GM18861 (cell line): Measurements from ENCODE around the gene GAREM2.

Experiments used
- ATAC-seq: cut with Tn5 transposase; IDR thresholded peaks from one replicate; pipeline ENCODE4 v1.9.1; 2021; ENCODE audit not compliant: unreplicated experiment

Gene GAREM2

GRCh38 chr2:26185954-26186770 is 13.3 kb downstream of the GAREM2 start:
- no peak for ATAC-seq

DNA sequence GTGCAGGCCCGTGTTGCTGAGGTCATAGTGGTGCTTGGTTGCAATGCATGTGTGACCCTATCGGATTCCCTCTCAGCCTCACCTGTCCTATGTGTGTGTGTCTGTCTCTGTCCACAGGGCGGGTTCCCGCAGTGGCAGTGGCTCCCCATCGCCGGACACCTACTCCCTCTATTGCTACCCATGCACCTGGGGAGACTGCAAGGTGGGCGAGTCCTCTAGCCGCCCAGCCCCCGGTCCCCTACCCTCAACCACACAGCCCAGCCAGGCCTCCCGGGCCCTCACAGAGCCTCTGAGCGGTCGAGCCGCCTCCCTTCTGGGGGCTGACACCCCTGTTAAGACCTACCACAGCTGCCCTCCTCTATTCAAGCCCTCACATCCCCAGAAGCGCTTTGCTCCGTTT is 14.2 kb downstream of the GAREM2 start:
- no peak for ATAC-seq

DNA sequence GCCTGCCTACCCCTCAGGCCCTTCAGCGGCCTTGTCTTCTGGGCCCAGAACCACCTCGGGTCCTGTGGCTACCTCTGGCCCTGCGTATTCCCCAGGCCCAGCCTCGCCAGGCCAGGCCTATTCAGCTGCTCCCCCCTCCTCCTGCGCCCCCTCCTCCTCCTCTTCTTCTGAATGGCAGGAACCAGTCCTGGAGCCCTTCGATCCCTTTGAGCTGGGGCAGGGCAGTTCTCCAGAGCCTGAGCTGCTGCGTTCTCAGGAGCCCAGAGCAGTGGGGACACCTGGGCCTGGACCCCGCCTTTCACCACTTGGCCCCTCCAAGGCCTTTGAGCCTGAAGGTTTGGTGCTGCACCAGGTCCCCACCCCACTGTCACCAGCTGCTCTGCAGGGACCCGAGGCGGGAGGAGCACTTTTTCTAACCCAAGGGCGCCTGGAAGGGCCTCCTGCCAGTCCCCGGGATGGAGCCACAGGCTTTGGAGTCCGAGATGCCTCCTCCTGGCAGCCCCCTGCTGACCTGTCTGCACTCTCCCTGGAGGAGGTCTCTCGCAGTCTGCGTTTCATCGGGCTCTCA is 14.7 kb downstream of the GAREM2 start:
- no peak for ATAC-seq

GRCh38 chr2:26189123-26189522 is 16.2 kb downstream of the GAREM2 start:
- ATAC-seq: no peak

DNA sequence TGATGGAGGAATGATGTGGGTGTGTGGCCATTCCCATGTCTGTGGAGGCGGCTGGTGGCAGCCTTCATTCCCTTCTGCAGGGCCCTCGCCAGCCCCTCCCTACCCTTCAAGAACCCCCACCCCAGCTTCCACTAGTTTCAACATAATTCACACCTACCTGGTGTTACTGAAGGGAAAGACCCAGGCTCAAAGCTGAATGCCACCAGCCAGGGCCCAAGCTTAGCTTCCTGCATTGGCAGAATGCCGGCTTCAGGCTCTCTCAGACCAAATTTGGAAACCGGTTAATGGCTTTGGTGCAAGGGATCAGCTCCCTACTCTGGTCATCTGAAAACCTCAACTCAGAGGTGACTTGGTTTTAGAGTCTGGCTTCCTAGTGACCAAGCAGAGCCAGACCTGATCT is 16.9 kb downstream of the GAREM2 start:
- no peak for ATAC-seq

DNA sequence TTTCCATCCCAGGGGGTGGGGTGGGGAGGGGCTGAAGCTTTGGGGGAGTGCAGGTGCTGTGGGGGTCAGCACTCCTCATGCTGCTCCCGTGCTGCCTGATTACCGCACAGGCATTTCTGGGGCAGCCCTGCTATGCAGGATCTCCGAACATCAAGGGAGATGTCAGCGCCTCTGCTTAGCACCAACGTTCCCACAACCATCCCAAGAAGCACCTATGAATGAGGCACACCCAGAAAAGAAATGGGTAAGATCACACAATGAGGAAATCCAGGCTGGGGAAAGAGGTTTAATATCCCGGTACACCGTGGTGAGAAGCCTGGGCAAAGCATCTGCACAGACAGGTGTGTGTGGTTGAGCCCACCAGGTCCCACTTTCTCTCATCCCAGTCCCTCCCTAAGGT is 17.5 kb downstream of the GAREM2 start:
- ATAC-seq: no peak

GRCh38 chr2:26191316-26192159 is 18.6 kb downstream of the GAREM2 start:
- no peak for ATAC-seq

GRCh38 chr2:26193578-26194231 is 20.8 kb downstream of the GAREM2 start:
- no peak for ATAC-seq

GRCh38 chr2:26195040-26195984 is 22.4 kb downstream of the GAREM2 start:
- no peak for ATAC-seq

DNA sequence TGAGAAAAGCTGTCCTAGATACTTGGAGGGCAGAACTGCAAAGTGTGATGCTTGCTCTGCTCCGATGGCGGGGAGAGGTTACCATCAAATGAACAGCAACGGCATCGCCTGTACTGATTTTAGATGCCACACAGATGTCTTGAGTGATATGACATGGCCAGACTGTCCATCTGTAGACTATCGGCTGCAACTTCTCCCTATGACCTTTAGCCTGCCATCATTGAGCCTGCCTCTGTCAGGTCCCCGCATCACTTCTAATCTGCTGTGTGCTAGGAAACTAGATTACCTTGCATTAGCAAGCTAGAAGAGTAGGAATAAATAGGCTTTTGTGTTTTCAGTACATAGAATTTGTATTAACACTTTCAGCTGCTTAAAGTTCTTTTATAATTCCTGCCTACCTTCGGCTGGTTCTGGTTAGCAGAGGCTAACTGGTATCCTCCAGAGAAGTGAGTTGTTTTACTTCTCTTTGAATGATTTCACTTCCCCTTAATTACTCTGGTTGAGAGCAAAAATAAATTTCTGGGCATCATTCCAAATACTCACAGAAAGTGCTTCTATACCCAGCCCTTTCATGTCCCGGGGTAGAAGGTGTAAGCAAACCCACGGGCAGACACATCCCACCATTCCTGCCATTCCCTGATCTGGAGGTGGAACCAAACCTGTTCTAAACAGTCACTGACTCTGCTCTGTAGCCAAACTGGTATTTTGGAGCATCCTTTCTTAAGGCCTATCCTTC is 24.0 kb downstream of the GAREM2 start:
- ATAC-seq: no peak

GRCh38 chr2:26197516-26197915 is 24.6 kb downstream of the GAREM2 start:
- ATAC-seq: no peak

GRCh38 chr2:26202981-26203490 is 30.1 kb downstream of the GAREM2 start:
- no peak for ATAC-seq

DNA sequence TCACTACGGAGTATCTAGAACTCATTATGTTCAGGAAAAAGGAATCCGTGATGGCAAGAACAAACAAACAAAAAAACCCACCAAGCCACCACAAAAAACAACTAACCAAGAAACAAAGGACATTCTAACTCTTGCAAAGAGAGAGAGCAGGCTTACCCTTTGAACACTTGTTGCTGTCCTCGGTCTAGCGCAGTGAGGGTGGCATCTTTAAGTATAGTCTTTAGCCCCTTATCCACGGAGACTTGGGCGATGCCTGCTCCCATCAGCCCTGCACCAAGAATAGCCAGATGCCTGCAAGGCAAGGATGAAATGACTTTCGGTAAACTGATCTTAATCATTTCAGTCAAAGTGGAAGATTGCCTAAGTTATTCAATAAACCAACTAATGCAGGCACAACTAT is 31.0 kb downstream of the GAREM2 start:
- no peak for ATAC-seq

GRCh38 chr2:26212011-26212410 is 39.1 kb downstream of the GAREM2 start:
- ATAC-seq: no peak

GRCh38 chr2:26214759-26215158 is 41.9 kb downstream of the GAREM2 start:
- ATAC-seq: no peak

DNA sequence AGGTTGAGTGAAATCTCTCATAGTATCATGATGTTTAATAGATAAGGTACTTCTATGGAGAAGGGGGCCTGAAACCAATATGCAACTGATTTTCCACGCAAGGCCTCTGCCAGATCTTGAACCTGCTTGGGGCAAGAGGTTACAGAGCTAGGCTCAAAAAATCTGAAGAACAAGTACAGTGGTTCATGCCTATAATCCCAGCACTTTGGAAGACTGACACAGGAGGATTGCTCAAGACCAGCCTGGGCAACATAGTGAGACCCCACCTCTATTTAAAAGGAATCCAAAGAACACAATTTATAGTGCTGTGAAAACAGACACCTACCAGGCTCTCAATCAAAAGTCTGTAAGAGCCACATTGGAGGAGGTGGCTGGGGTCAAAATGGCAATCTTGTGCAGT is 42.9 kb downstream of the GAREM2 start:
- ATAC-seq: no peak

- no peak for ATAC-seq
Observed at GRCh38 chr2:26216587-26216986, 43.7 kb downstream of the GAREM2 start.

DNA sequence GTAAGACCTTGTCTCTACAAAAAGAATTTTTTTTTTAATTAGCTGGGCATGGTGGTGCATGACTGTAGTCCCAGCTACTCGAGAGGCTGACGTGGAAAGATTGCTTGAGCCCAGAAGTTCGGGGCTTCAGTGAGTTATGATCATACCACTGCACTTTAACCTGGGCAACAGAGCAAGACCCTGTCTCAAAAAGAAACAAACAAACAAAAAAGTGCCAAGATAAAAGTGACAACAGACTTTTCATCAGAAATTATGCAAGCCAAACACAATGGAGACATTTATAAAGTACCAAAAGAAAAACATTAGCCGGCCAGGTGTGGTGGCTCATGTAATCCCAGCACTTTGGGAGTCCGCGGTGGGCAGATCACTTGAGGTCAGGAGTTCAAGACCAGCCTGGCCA is 44.8 kb downstream of the GAREM2 start:
- no peak for ATAC-seq

GRCh38 chr2:26223018-26223417 is 50.1 kb downstream of the GAREM2 start:
- no peak for ATAC-seq
